ENCODE measurements around the gene PLCB4.

Gene PLCB4

GRCh38 chr20:9235518-9235917 is 166.6 kb downstream of the PLCB4 start:
- Histone ChIP-seq H2AFZ (ENCODE audit: low read length) (no peak overlapping the region), H3K9ac (ENCODE audit: low read depth, low read length, poor library complexity, severe bottlenecking) (no peak overlapping the region), H4K20me1 (ENCODE audit: insufficient read depth, low read length, poor library complexity, severe bottlenecking) (no peaks in the 10 kb centered on the region), H3K9me3 (ENCODE audit: insufficient read depth, low read depth, low read length) (no peaks in the 10 kb centered on the region), H3K4me1 (ENCODE audit: insufficient read depth, low read length, poor library complexity, severe bottlenecking) (peaks cover 24% of the 10 kb centered on the region), H3K4me2 (ENCODE audit: low read depth, low read length, poor library complexity, severe bottlenecking) (no peak overlapping the region), H3K4me3 (ENCODE audit: low read length, poor library complexity, severe bottlenecking) (no peak overlapping the region), H3K79me2 (ENCODE audit: insufficient read depth, low read length) (0 out of 2 replicates have a peak, but pooled peaks cover 1% of the 10 kb centered on the region), H3F3A (ENCODE audit: low read depth) (no peaks in the 10 kb centered on the region), H3K9me2 (replicated peaks; ENCODE audit: low read depth, low read length) (no peaks in the 10 kb centered on the region), H3K36me3 (ENCODE audit: insufficient read depth, low read length) (peaks cover under 1% of the 10 kb centered on the region; the same call in 1 of the 2 replicates), H3K27me3 (ENCODE audit: insufficient read depth, low read length, poor library complexity, severe bottlenecking) (no peaks in the 10 kb centered on the region)
- no peak for TF ChIP-seq EZH2phosphoT487 (IDR thresholded peaks at IDR 0.05; ENCODE audit: borderline replicate concordance)
- no peak for TF ChIP-seq CTCF (conservative IDR thresholded peaks at IDR 0.05; ENCODE audit: low read length)

- Histone ChIP-seq H3K27me3 (ENCODE audit: insufficient read depth, low read length, poor library complexity, severe bottlenecking) (no peaks in the 10 kb centered on the region), H3K4me1 (ENCODE audit: insufficient read depth, low read length, poor library complexity, severe bottlenecking) (peaks cover 33% of the 10 kb centered on the region), H3K36me3 (ENCODE audit: insufficient read depth, low read length) (no peaks in the 10 kb centered on the region), H3K9ac (ENCODE audit: low read depth, low read length, poor library complexity, severe bottlenecking) (no peak overlapping the region), H4K20me1 (ENCODE audit: insufficient read depth, low read length, poor library complexity, severe bottlenecking) (no peaks in the 10 kb centered on the region), H3K9me2 (replicated peaks; ENCODE audit: low read depth, low read length) (no peaks in the 10 kb centered on the region), H3K9me3 (ENCODE audit: insufficient read depth, low read depth, low read length) (no peaks in the 10 kb centered on the region), H3F3A (ENCODE audit: low read depth) (0 out of 2 replicates have a peak, but pooled peaks cover 3% of the 10 kb centered on the region), H3K79me2 (ENCODE audit: insufficient read depth, low read length) (no peaks in the 10 kb centered on the region), H3K4me3 (ENCODE audit: low read length, poor library complexity, severe bottlenecking) (no peak overlapping the region), H2AFZ (ENCODE audit: low read length) (no peak overlapping the region), H3K4me2 (ENCODE audit: low read depth, low read length, poor library complexity, severe bottlenecking) (no peak overlapping the region)
- TF ChIP-seq EZH2phosphoT487 (IDR thresholded peaks at IDR 0.05; ENCODE audit: borderline replicate concordance) (no peak), CTCF (conservative IDR thresholded peaks at IDR 0.05; ENCODE audit: low read length) (no peak)
Observed at GRCh38 chr20:9236458-9236857, 167.6 kb downstream of the PLCB4 start.

GRCh38 chr20:9241232-9241692 is 172.4 kb downstream of the PLCB4 start:
- Histone ChIP-seq H3K4me3 (ENCODE audit: low read length, poor library complexity, severe bottlenecking) (no peak overlapping the region), H3F3A (ENCODE audit: low read depth) (0 out of 2 replicates have a peak, but pooled peaks cover 3% of the 10 kb centered on the region), H3K79me2 (ENCODE audit: insufficient read depth, low read length) (0 out of 2 replicates have a peak, but pooled peaks cover 4% of the 10 kb centered on the region), H3K9me2 (replicated peaks; ENCODE audit: low read depth, low read length) (no peaks in the 10 kb centered on the region), H3K4me1 (ENCODE audit: insufficient read depth, low read length, poor library complexity, severe bottlenecking) (peaks cover 30% of the 10 kb centered on the region), H3K9ac (ENCODE audit: low read depth, low read length, poor library complexity, severe bottlenecking) (no peak overlapping the region), H3K27me3 (ENCODE audit: insufficient read depth, low read length, poor library complexity, severe bottlenecking) (no peaks in the 10 kb centered on the region), H2AFZ (ENCODE audit: low read length) (no peak overlapping the region), H4K20me1 (ENCODE audit: insufficient read depth, low read length, poor library complexity, severe bottlenecking) (no peaks in the 10 kb centered on the region), H3K4me2 (ENCODE audit: low read depth, low read length, poor library complexity, severe bottlenecking) (peak overlapping the region; percentile 21), H3K36me3 (ENCODE audit: insufficient read depth, low read length) (no peaks in the 10 kb centered on the region), H3K9me3 (ENCODE audit: insufficient read depth, low read depth, low read length) (no peaks in the 10 kb centered on the region)
- no peak for TF ChIP-seq EZH2phosphoT487 (IDR thresholded peaks at IDR 0.05; ENCODE audit: borderline replicate concordance)
